HepG2 (cell line): ENCODE data around the gene ZDHHC14. TPM values are rescaled to one million over a fixed set of nuclear protein-coding genes. Genes with fewer than 3 reads are reported as not detected.

ENCODE experiments used
- FOXC1 ChIP-seq: sonication (generic); formaldehyde crosslinking; IDR thresholded peaks from 2 replicates; pipeline ENCODE4 v1.8.0; 2022; ENCODE audit warnings: mild to moderate bottlenecking, missing genetic modification reagents, borderline replicate concordance
- FOXP1 ChIP-seq, 2 experiments: fragments of 450-650 bp in 1 of 2; IDR thresholded peaks; 2 replicates each; pipeline ENCODE4 v1.6.1; 2017 to 2018; ENCODE audit warnings: antibody characterized with exemption in 1 of 2
- MBD4 ChIP-seq: IDR thresholded peaks from 2 replicates; pipeline ENCODE4 v1.6.1; 2012; ENCODE audit warnings: low read length, inconsistent platforms, borderline replicate concordance
- TEAD3 ChIP-seq: optimal IDR thresholded peaks from 2 replicates; pipeline ENCODE3; 2016; ENCODE audit warnings: borderline replicate concordance
- ZNF501 ChIP-seq: sonication (generic); formaldehyde crosslinking; IDR thresholded peaks from 2 replicates; pipeline ENCODE4 v1.5.1; 2020; ENCODE audit warnings: mild to moderate bottlenecking, moderate library complexity, missing genetic modification reagents
- ZNF746 ChIP-seq: sonication (generic); formaldehyde crosslinking; IDR thresholded peaks from 2 replicates; pipeline ENCODE4 v1.8.0; 2022; ENCODE audit warnings: mild to moderate bottlenecking, missing genetic modification reagents
- polyA plus RNA-seq, 8 experiments: library from polyadenylated mRNA; depleted of rRNA in 3 of 8; stranded (reverse) in 7 of 8; unstranded in 1 of 8; fragments of >200 nt; fragmentation: Illumina TruSeq in 4 of 8; extraction: Trizol in 4 of 8; gene quantifications; 2 replicates each; pipeline versions ENCODE4 v1.2.1 to v1.2.3, GENCODE V29; 2011 to 2016; ENCODE audit warnings: low read depth in 4 of 8, missing spikeins in 1 of 8, mixed read lengths in 1 of 8; ENCODE audit not compliant: insufficient read depth in 1 of 8
- total RNA-seq, 5 experiments: library from RNA; depleted of rRNA; stranded (reverse); fragments of >200 nt; fragmentation: Illumina TruSeq; extraction: Trizol; gene quantifications; 2 replicates each; pipeline ENCODE4 v1.2.3, GENCODE V29; 2016; ENCODE audit warnings: low read depth in 1 of 5
- TF ChIP-seq, protein P1 (sequence below): sonication (generic); formaldehyde crosslinking; IDR thresholded peaks from 2 replicates; pipeline ENCODE4 v1.4.0; 2020; ENCODE audit warnings: mild to moderate bottlenecking, missing genetic modification reagents
- TF ChIP-seq, protein P2 (sequence below): IDR thresholded peaks from 2 replicates; pipeline ENCODE4 v1.6.1; 2016; ENCODE audit warnings: control low read depth

Gene ZDHHC14
- total and polyA plus RNA-seq, 2 of the 13 experiments (the other 11 are each of a cell fraction or from before 2014, with no cell fraction given) = 3.7 to 9.5 TPM

DNA sequence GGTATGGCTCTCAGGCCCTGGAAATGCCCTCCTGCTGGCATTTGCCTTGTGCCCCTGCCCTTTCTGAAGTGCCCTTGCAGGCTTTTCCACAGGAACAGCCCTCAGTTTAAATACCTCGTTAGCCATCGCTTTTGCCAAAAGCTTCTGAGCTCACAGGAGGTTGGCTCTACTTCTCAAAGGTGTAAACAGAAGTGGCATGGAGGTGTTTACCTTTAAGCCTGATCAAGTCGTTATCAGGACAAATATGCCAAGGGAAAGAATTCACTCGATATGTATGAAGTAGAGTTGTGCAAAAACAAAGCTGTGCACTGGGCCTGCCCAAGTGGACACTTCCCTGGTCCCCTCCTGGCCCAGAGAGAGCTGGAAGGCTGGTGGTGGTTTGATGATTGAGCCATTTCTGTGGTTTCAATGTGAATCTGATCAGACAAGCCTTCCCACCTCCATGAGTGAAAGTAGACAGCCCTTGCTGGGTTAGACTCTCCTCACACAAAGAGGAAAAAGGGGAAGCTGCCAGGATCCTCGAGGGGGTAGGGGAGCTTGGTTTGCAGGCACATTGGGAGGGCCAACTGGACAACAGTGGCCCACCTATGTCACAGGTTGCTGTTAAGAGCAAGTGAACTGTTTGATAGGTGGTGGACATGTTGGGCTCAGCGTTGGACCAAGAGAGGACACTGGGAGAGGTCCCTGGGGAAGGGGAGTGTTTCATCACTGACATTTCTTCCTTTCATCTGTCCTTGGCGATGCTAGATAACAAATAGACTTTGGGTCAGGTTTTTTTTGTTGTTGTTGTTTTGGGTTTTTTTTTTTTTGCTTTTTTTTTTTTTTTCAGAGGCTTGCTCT, 98.7 kb downstream of the ZDHHC14 start (continued):
- TF ChIP-seq FOXC1 = 0 out of 2 replicates have a peak, but pooled peaks have one; percentile 20
- 0 out of 2 replicates have a peak, but pooled peaks have one; percentile 21 for TF ChIP-seq ZNF501
- TF ChIP-seq FOXP1 (IDR thresholded peaks at IDR 0.05) = peak; percentile 77; the same call in 1 of the 2 replicates
- TF ChIP-seq FOXP1 (CRISPR knock-in tag; IDR thresholded peaks at IDR 0.05) = 0 out of 2 replicates have a peak, but pooled peaks have one; percentile 5
- no peak for TF ChIP-seq ZNF746 (CRISPR knock-in tag)
- TF ChIP-seq, protein P1, sequence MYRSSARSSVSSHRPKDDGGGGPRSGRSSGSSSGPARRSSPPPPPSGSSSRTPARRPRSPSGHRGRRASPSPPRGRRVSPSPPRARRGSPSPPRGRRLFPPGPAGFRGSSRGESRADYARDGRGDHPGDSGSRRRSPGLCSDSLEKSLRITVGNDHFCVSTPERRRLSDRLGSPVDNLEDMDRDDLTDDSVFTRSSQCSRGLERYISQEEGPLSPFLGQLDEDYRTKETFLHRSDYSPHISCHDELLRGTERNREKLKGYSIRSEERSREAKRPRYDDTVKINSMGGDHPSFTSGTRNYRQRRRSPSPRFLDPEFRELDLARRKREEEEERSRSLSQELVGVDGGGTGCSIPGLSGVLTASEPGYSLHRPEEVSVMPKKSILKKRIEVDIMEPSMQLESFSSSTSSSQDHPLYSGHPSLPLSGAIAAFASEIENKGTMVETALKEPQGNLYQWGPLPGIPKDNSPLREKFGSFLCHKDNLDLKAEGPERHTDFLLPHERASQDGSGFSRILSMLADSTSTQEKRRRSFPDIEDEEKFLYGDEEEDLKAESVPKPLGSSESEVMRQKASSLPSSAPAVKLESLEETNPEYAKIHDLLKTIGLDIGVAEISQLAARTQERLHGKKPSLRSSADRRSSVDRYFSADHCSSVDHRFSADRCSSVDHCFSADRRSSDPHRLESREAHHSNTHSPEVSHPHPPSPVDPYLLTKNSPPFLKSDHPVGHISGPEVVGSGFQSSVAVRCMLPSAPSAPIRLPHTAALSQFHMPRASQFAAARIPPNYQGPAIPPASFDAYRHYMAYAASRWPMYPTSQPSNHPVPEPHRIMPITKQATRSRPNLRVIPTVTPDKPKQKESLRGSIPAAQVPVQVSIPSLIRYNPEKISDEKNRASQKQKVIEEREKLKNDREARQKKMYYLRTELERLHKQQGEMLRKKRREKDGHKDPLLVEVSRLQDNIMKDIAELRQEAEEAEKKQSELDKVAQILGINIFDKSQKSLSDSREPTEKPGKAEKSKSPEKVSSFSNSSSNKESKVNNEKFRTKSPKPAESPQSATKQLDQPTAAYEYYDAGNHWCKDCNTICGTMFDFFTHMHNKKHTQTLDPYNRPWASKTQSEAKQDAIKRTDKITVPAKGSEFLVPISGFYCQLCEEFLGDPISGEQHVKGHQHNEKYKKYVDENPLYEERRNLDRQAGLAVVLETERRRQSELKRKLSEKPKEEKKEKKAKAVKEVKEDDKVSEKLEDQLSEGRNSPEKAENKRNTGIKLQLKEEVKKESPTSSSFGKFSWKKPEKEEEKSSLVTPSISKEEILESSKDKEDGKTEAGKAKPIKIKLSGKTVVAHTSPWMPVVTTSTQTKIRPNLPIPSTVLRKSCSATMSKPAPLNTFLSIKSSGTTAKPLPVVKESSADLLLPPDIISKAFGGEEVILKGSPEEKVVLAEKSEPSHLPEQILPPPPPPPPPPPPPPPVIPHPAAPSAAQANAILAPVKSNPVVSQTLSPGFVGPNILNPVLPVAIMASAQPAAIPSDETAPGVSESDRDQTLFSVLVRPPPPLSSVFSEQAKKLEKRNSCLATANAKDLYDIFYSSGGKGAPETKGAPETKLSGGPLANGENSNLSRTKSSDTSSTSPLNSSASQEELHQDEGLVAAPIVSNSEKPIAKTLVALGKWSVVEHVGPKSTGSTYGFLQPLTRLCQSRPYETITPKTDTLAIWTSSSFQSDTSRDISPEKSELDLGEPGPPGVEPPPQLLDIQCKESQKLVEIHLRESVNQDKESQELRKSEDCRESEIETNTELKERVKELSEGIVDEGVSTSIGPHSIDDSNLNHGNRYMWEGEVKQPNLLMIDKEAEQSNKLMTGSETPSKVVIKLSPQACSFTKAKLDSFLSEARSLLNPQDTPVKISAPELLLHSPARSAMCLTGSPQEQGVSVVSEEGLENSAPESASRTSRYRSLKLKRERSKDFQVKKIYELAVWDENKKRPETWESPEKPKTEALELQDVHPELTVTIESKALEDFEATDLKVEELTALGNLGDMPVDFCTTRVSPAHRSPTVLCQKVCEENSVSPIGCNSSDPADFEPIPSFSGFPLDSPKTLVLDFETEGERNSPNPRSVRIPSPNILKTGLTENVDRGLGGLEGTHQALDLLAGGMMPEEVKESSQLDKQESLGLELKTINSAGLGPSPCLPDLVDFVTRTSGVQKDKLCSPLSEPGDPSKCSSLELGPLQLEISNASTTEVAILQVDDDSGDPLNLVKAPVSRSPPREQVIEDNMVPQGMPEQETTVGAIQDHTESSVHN = no peak
- TF ChIP-seq, protein P2, sequence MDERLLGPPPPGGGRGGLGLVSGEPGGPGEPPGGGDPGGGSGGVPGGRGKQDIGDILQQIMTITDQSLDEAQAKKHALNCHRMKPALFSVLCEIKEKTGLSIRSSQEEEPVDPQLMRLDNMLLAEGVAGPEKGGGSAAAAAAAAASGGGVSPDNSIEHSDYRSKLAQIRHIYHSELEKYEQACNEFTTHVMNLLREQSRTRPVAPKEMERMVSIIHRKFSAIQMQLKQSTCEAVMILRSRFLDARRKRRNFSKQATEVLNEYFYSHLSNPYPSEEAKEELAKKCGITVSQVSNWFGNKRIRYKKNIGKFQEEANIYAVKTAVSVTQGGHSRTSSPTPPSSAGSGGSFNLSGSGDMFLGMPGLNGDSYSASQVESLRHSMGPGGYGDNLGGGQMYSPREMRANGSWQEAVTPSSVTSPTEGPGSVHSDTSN (CRISPR knock-in tag) = no peak
- TF ChIP-seq MBD4 = no peak
- TF ChIP-seq TEAD3 (CRISPR knock-in tag) = peak; percentile 3
